GM18507 (cell line): ENCODE results near the gene GRAP2.

Source experiments
- DNase-seq: peaks from one replicate; pipeline ENCODE4 v3.0.0; 2011; ENCODE audit warnings: low read depth; ENCODE audit not compliant: insufficient read length; ENCODE audit errors: extremely low spot score
- FAIRE-seq: peaks from 2 replicates; lab custom pipeline; 2011; peaks lifted over from hg19 to GRCh38; lab: Jason Lieb, UNC

Gene GRAP2

GRCh38 chr22:39920134-39920743 lies 19.4 kb downstream of the GRAP2 start:
- DNase-seq (no peak), FAIRE-seq (no peak)

- FAIRE-seq, result no peak
- DNase-seq, result no peak
Measured at GRCh38 chr22:39923696-39924095, 22.8 kb downstream of the GRAP2 start.

GRCh38 chr22:39924286-39924685 lies 23.4 kb downstream of the GRAP2 start:
- DNase-seq, result no peak
- no peak for FAIRE-seq

GRCh38 chr22:39925273-39925672 lies 24.4 kb downstream of the GRAP2 start:
- DNase-seq (no peak), FAIRE-seq (no peak)

GRCh38 chr22:39925909-39926679 lies 25.2 kb downstream of the GRAP2 start:
- DNase-seq (no peak), FAIRE-seq (no peak)

- no peak for FAIRE-seq
- no peak for DNase-seq
Measured at GRCh38 chr22:39926753-39927152, 25.9 kb downstream of the GRAP2 start.

- FAIRE-seq (no peak), DNase-seq (no peak)
Measured at GRCh38 chr22:39927544-39927943, 26.7 kb downstream of the GRAP2 start.

- FAIRE-seq, result no peak
Measured at GRCh38 chr22:39928536-39929520, 27.9 kb downstream of the GRAP2 start.

GRCh38 chr22:39931251-39931650 lies 30.4 kb downstream of the GRAP2 start:
- FAIRE-seq, result no peak
- no peak for DNase-seq

More at GRCh38 chr22:39928536-39929520, 27.9 kb downstream of the GRAP2 start:
- no peak for DNase-seq

GRCh38 chr22:39932166-39932565 lies 31.3 kb downstream of the GRAP2 start:
- FAIRE-seq, result no peak
- no peak for DNase-seq

- FAIRE-seq, result peak; percentile 52
- DNase-seq, result no peak
Measured at GRCh38 chr22:39932918-39933649, 32.2 kb downstream of the GRAP2 start.

- no peak for DNase-seq
- peak; percentile 62 for FAIRE-seq
Measured at GRCh38 chr22:39933741-39934140, 32.9 kb downstream of the GRAP2 start.

- DNase-seq, result no peak
- no peak for FAIRE-seq
Measured at GRCh38 chr22:39935116-39935515, 34.2 kb downstream of the GRAP2 start.

- no peak for DNase-seq
- no peak for FAIRE-seq
Measured at GRCh38 chr22:39935612-39936011, 34.7 kb downstream of the GRAP2 start.

- FAIRE-seq (peak; percentile 33), DNase-seq (no peak)
Measured at GRCh38 chr22:39936523-39937145, 35.8 kb downstream of the GRAP2 start.

GRCh38 chr22:39937906-39938305 lies 37.0 kb downstream of the GRAP2 start:
- no peak for DNase-seq
- no peak for FAIRE-seq

GRCh38 chr22:39938509-39939111 lies 37.7 kb downstream of the GRAP2 start:
- DNase-seq (no peak), FAIRE-seq (no peak)

GRCh38 chr22:39939830-39940229 lies 38.9 kb downstream of the GRAP2 start:
- FAIRE-seq (no peak), DNase-seq (no peak)
